HEK293 (cell line): ENCODE results near the gene ALDH18A1.
A peak's percentile ranks its signal among the peaks of the same experiment; 100 is the strongest.

Experiments used
- CTCF ChIA-PET: fragments of 350-600 bp; formaldehyde crosslinking; extraction: SDS; loops from one replicate; lab custom pipeline; 2021; ENCODE audit warnings: antibody characterized with exemption; lab: Yijun Ruan, JAX
- POLR2A ChIA-PET: fragments of 300-600 bp; formaldehyde crosslinking; extraction: SDS; loops from one replicate; lab custom pipeline; 2020; ENCODE audit warnings: antibody characterized with exemption, inconsistent platforms; lab: Yijun Ruan, JAX
- H3K27ac ChIP-seq: fragments of 200-500 bp; sonication (Bioruptor generic); 2 replicates; pipeline ENCODE4 v1.5.1; 2014; ENCODE audit warnings: low read depth, low read length, control low read depth, inconsistent platforms; ENCODE audit errors: extremely low read depth
- H3K36me3 ChIP-seq, 2 experiments: fragments of 200-500 bp in 1 of 2; sonication (Bioruptor generic) in 1 of 2; 1 replicate in 1 of 2; 2 replicates in 1 of 2; pipeline ENCODE4 v1.5.1; 2014 to 2017; ENCODE audit warnings: inconsistent platforms in 2 of 2, low read length in 2 of 2; ENCODE audit not compliant: control insufficient read depth in 2 of 2, insufficient read depth in 1 of 2
- H3K4me1 ChIP-seq: fragments of 200-500 bp; sonication (Bioruptor generic); 2 replicates; pipeline ENCODE4 v1.5.1; 2014; ENCODE audit warnings: mild to moderate bottlenecking, low read length, inconsistent platforms; ENCODE audit not compliant: control insufficient read depth, insufficient read depth
- H3K4me3 ChIP-seq: 2 replicates; pipeline ENCODE4 v1.5.1; 2011; ENCODE audit warnings: low read depth, mild to moderate bottlenecking, control low read depth, low read length, moderate library complexity
- H3K9me3 ChIP-seq: fragments of 200-500 bp; sonication (Bioruptor generic); 2 replicates; pipeline ENCODE4 v1.5.1; 2014; ENCODE audit warnings: low read depth, low read length, inconsistent platforms; ENCODE audit not compliant: control insufficient read depth, insufficient read depth
- EGR2 ChIP-seq: fragments of 450-650 bp; formaldehyde crosslinking; IDR thresholded peaks from 2 replicates; pipeline ENCODE4 v1.5.1; 2016; ENCODE audit warnings: low read depth, missing biosample characterization, missing genetic modification characterization
- GLIS2 ChIP-seq: fragments of 450-650 bp; formaldehyde crosslinking; IDR thresholded peaks from 2 replicates; pipeline ENCODE4 v1.5.1; 2016; ENCODE audit warnings: missing biosample characterization, missing genetic modification characterization
- SALL2 ChIP-seq: fragments of 450-650 bp; formaldehyde crosslinking; IDR thresholded peaks from 2 replicates; pipeline ENCODE4 v1.5.0; 2017; ENCODE audit warnings: missing biosample characterization, mild to moderate bottlenecking, missing genetic modification characterization, borderline replicate concordance
- ZBTB1 ChIP-seq: fragments of 450-650 bp; formaldehyde crosslinking; IDR thresholded peaks from 2 replicates; pipeline ENCODE4 v1.5.1; 2016; ENCODE audit warnings: missing biosample characterization, missing genetic modification characterization
- ZBTB48 ChIP-seq: fragments of 450-650 bp; formaldehyde crosslinking; IDR thresholded peaks from 2 replicates; pipeline ENCODE4 v1.5.1; 2016; ENCODE audit warnings: missing biosample characterization, missing genetic modification characterization
- ZFHX2 ChIP-seq: fragments of 450-650 bp; formaldehyde crosslinking; conservative IDR thresholded peaks from 2 replicates; pipeline ENCODE4 v1.5.1; 2016; ENCODE audit warnings: missing biosample characterization, missing genetic modification characterization
- ZNF10 ChIP-seq: fragments of 450-650 bp; formaldehyde crosslinking; IDR thresholded peaks from 2 replicates; pipeline ENCODE4 v1.5.1; 2017; ENCODE audit warnings: missing biosample characterization, missing genetic modification characterization
- ZNF121 ChIP-seq: fragments of 450-650 bp; formaldehyde crosslinking; IDR thresholded peaks from 2 replicates; pipeline ENCODE4 v1.5.1; 2016; ENCODE audit warnings: missing biosample characterization, missing genetic modification characterization
- ZNF292 ChIP-seq: fragments of 450-650 bp; formaldehyde crosslinking; IDR thresholded peaks from 2 replicates; pipeline ENCODE4 v1.5.1; 2016; ENCODE audit warnings: low read depth, missing biosample characterization, missing genetic modification characterization, borderline replicate concordance
- ZNF335 ChIP-seq: fragments of 450-650 bp; formaldehyde crosslinking; conservative IDR thresholded peaks from 2 replicates; pipeline ENCODE4 v1.5.1; 2016; ENCODE audit warnings: missing biosample characterization, missing genetic modification characterization
- ZNF354C ChIP-seq: fragments of 450-650 bp; formaldehyde crosslinking; IDR thresholded peaks from 2 replicates; pipeline ENCODE4 v1.5.1; 2016; ENCODE audit warnings: missing biosample characterization, missing genetic modification characterization, low read depth, borderline replicate concordance
- ZNF37A ChIP-seq: fragments of 450-650 bp; IDR thresholded peaks from 2 replicates; pipeline ENCODE4 v1.5.1; 2018; ENCODE audit warnings: missing biosample characterization, missing genetic modification characterization
- ZNF391 ChIP-seq: fragments of 450-650 bp; formaldehyde crosslinking; IDR thresholded peaks from 2 replicates; pipeline ENCODE4 v1.5.1; 2016; ENCODE audit warnings: low read depth, missing biosample characterization, missing genetic modification characterization, borderline replicate concordance
- ZNF404 ChIP-seq: fragments of 450-650 bp; formaldehyde crosslinking; IDR thresholded peaks from 2 replicates; pipeline ENCODE4 v1.5.1; 2017; ENCODE audit warnings: missing biosample characterization, missing genetic modification characterization
- ZNF473 ChIP-seq: fragments of 450-650 bp; formaldehyde crosslinking; IDR thresholded peaks from 2 replicates; pipeline ENCODE4 v1.5.1; 2017; ENCODE audit warnings: missing biosample characterization, missing genetic modification characterization
- ZNF571 ChIP-seq: fragments of 450-650 bp; formaldehyde crosslinking; IDR thresholded peaks from 2 replicates; pipeline ENCODE4 v1.5.0; 2017; ENCODE audit warnings: missing biosample characterization, missing genetic modification characterization
- ZNF600 ChIP-seq: fragments of 450-650 bp; formaldehyde crosslinking; IDR thresholded peaks from 2 replicates; pipeline ENCODE4 v1.5.1; 2016; ENCODE audit warnings: missing biosample characterization, missing genetic modification characterization
- ZNF664 ChIP-seq: fragments of 450-650 bp; formaldehyde crosslinking; IDR thresholded peaks from 2 replicates; pipeline ENCODE4 v1.5.1; 2016; ENCODE audit warnings: missing biosample characterization, missing genetic modification characterization
- ZNF768 ChIP-seq: fragments of 450-650 bp; formaldehyde crosslinking; IDR thresholded peaks from 2 replicates; pipeline ENCODE4 v1.5.1; 2018; ENCODE audit warnings: missing biosample characterization, mild to moderate bottlenecking, missing genetic modification characterization
- ZXDB ChIP-seq: fragments of 450-650 bp; formaldehyde crosslinking; IDR thresholded peaks from 2 replicates; pipeline ENCODE4 v1.5.1; 2016; ENCODE audit warnings: missing biosample characterization, missing genetic modification characterization
- TF ChIP-seq, protein P1 (sequence below): fragments of 450-650 bp; formaldehyde crosslinking; IDR thresholded peaks from 2 replicates; pipeline ENCODE4 v1.5.1; 2016; ENCODE audit warnings: missing biosample characterization, missing genetic modification characterization
- TF ChIP-seq, protein P2 (sequence below): fragments of 450-650 bp; formaldehyde crosslinking; IDR thresholded peaks from 2 replicates; pipeline ENCODE4 v1.5.1; 2017; ENCODE audit warnings: missing biosample characterization, missing genetic modification characterization
- TF ChIP-seq, protein P3 (sequence below): fragments of 450-650 bp; formaldehyde crosslinking; IDR thresholded peaks from 2 replicates; pipeline ENCODE4 v1.5.1; 2016; ENCODE audit warnings: missing biosample characterization, missing genetic modification characterization
- TF ChIP-seq, protein P4 (sequence below): sonication (generic); formaldehyde crosslinking; IDR thresholded peaks from 2 replicates; pipeline ENCODE4 v1.8.1; 2022; ENCODE audit warnings: mild to moderate bottlenecking, moderate library complexity, missing genetic modification reagents

Gene ALDH18A1

DNA sequence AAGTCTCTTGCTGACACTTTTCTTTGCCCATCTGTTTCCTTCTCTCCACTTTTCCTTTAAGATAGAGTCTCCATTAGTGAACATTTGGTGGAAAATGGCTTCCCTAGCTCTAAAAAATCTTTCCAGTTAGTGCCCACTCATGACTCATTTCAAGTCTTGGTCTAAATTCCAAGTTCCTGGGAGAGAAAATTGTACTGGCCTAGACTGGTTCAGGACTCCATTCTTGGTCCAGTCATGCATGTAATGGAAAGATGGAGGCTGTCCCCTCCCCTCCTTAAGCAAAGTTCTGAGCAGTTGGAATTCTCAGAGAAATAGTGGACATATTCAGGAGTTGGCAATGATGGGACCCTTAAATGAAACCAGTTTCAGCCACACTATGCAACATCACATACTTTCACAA lies 3.8 kb upstream of the ALDH18A1 start (continued):
- no peak for TF ChIP-seq ZNF292
- TF ChIP-seq ZXDB (tag by site-specific recombination): no peak
- TF ChIP-seq ZBTB48 (tag by site-specific recombination): no peak
- no peak for TF ChIP-seq ZNF404 (tag by site-specific recombination)
- TF ChIP-seq SALL2 (tag by site-specific recombination): no peak
- no peak for TF ChIP-seq ZNF571 (tag by site-specific recombination)

DNA sequence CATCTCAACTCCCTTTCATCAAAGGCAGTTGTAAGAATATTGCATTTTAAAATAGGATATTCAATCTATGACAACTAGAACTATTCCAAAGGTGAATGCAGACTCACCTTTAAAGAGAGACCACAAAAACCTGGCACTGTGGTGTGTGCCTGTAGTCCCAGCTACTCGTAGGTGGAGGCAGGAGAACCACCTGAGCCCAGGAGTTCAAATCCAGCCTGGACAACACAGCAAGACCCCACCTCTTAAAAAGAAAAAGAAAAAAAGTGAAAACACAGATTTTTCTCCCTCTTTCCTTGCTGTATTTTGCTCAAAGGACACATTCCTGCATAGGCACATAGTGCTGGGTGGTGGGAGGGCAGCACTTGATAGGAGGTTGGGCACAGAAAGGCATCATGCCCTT lies 739 bp upstream of the ALDH18A1 start:
- TF ChIP-seq ZNF37A (tag by site-specific recombination) (no peak), ZNF473 (tag by site-specific recombination) (no peak), ZNF121 (tag by site-specific recombination) (peak; percentile 95)
- TF ChIP-seq, protein P1, sequence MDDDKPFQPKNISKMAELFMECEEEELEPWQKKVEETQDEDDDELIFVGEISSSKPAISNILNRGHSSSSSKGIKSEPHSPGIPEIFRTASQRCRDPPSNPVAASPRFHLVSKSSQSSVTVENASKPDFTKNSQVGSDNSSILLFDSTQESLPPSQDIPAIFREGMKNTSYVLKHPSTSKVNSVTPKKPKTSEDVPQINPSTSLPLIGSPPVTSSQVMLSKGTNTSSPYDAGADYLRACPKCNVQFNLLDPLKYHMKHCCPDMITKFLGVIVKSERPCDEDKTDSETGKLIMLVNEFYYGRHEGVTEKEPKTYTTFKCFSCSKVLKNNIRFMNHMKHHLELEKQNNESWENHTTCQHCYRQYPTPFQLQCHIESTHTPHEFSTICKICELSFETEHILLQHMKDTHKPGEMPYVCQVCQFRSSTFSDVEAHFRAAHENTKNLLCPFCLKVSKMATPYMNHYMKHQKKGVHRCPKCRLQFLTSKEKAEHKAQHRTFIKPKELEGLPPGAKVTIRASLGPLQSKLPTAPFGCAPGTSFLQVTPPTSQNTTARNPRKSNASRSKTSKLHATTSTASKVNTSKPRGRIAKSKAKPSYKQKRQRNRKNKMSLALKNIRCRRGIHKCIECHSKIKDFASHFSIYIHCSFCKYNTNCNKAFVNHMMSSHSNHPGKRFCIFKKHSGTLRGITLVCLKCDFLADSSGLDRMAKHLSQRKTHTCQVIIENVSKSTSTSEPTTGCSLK (tag by site-specific recombination): no peak
- no peak overlapping the region for H3K27ac ChIP-seq
- CTCF ChIA-PET: interaction anchor here (0.5 to 1.2 kb wide), 2 partner anchors 36 to 37 kb away, joined by 3 to 5 read pairs; partner anchors contain the start of gene TCTN3
- H3K36me3 ChIP-seq: peaks cover 9 to 16% of the 10 kb centered on the region in 2 experiments
- H3K4me3 ChIP-seq: no peak overlapping the region
- H3K9me3 ChIP-seq: no peaks in the 10 kb centered on the region
- POLR2A ChIA-PET: no interaction called here
- H3K4me1 ChIP-seq: no peaks in the 10 kb centered on the region; the same call in 1 of the 2 replicates

DNA sequence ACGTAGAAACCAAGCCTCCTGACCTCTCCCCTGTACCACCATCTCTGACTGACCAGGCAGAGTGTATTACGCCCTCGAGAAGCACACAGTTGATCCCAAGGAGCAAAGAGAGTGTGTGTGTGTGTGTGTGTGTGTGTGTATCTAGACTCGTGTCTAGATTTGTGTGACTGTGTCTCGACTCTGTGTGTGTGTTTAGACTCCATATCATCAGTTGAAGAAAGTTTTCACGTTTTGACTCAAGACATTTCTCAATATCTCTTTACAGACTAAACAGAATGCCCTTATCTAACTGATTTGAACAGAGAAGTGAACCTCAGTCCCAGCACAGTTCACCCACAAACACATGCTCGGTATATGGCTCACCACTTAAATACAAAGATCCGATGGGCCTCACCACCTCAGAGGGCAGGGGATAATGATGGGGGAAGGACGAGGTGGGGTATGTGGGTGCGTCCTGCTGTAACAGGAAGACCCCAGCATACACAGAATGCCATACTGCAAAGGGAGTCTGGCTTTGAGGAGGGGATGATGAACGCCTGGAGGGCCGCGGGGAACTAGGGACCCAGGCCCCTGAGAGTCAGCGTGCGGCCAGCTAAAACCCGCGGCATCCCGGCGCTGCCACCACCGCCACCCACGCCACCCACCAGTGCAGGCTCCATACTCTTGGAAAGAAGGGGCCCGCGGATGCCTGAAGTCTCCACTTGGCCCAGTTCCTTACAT lies 780 bp downstream of the ALDH18A1 start:
- TF ChIP-seq ZNF292 (no peak), ZNF600 (tag by site-specific recombination) (peak; percentile 39; the same call in 1 of the 2 replicates), ZNF768 (tag by site-specific recombination) (no peak), ZNF391 (tag by site-specific recombination) (no peak), GLIS2 (tag by site-specific recombination) (peak; percentile 51; the same call in 1 of the 2 replicates), ZNF335 (peak; percentile 80), ZBTB1 (no peak), ZFHX2 (peak; percentile 90), EGR2 (tag by site-specific recombination) (peak; percentile 75), ZNF10 (tag by site-specific recombination) (peak; percentile 91), ZNF354C (tag by site-specific recombination) (no peak), ZNF664 (tag by site-specific recombination) (no peak)
- TF ChIP-seq, protein P2, sequence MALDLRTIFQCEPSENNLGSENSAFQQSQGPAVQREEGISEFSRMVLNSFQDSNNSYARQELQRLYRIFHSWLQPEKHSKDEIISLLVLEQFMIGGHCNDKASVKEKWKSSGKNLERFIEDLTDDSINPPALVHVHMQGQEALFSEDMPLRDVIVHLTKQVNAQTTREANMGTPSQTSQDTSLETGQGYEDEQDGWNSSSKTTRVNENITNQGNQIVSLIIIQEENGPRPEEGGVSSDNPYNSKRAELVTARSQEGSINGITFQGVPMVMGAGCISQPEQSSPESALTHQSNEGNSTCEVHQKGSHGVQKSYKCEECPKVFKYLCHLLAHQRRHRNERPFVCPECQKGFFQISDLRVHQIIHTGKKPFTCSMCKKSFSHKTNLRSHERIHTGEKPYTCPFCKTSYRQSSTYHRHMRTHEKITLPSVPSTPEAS (tag by site-specific recombination): peak; percentile 55
- TF ChIP-seq, protein P3, sequence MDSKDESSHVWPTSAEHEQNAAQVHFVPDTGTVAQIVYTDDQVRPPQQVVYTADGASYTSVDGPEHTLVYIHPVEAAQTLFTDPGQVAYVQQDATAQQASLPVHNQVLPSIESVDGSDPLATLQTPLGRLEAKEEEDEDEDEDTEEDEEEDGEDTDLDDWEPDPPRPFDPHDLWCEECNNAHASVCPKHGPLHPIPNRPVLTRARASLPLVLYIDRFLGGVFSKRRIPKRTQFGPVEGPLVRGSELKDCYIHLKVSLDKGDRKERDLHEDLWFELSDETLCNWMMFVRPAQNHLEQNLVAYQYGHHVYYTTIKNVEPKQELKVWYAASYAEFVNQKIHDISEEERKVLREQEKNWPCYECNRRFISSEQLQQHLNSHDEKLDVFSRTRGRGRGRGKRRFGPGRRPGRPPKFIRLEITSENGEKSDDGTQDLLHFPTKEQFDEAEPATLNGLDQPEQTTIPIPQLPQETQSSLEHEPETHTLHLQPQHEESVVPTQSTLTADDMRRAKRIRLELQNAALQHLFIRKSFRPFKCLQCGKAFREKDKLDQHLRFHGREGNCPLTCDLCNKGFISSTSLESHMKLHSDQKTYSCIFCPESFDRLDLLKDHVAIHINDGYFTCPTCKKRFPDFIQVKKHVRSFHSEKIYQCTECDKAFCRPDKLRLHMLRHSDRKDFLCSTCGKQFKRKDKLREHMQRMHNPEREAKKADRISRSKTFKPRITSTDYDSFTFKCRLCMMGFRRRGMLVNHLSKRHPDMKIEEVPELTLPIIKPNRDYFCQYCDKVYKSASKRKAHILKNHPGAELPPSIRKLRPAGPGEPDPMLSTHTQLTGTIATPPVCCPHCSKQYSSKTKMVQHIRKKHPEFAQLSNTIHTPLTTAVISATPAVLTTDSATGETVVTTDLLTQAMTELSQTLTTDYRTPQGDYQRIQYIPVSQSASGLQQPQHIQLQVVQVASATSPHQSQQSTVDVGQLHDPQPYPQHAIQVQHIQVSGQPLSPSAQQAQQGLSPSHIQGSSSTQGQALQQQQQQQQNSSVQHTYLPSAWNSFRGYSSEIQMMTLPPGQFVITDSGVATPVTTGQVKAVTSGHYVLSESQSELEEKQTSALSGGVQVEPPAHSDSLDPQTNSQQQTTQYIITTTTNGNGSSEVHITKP (tag by site-specific recombination): peak; percentile 93
- TF ChIP-seq, protein P4, sequence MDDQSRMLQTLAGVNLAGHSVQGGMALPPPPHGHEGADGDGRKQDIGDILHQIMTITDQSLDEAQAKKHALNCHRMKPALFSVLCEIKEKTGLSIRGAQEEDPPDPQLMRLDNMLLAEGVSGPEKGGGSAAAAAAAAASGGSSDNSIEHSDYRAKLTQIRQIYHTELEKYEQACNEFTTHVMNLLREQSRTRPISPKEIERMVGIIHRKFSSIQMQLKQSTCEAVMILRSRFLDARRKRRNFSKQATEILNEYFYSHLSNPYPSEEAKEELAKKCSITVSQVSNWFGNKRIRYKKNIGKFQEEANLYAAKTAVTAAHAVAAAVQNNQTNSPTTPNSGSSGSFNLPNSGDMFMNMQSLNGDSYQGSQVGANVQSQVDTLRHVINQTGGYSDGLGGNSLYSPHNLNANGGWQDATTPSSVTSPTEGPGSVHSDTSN (CRISPR knock-in tag): peak; percentile 44; the same call in 1 of the 2 replicates
- POLR2A ChIA-PET: no interaction called here
- CTCF ChIA-PET: interaction anchor here (0.9 to 2.3 kb wide), 4 partner anchors 38 to 225 kb away, joined by 3 to 8 read pairs (median 4); partner anchors contain the start of gene TCTN3
- no peaks in the 10 kb centered on the region; the same call in 1 of the 2 replicates for H3K4me1 ChIP-seq
- H3K9me3 ChIP-seq: no peaks in the 10 kb centered on the region
- H3K27ac ChIP-seq: peak overlapping the region; percentile 82
- peaks cover 23 to 32% of the 10 kb centered on the region in 2 experiments for H3K36me3 ChIP-seq
- peak overlapping the region; percentile 97 for H3K4me3 ChIP-seq
